ENCODE measurements around the gene FAM168A.

The FAM168A gene

GRCh38 chr11:73625696-73626318 lies 27.9 kb upstream of the FAM168A start:
- H3K4me1 ChIP-seq (ENCODE audit: insufficient read depth, low read length), result no peaks in the 10 kb centered on the region
- H3K9me3 ChIP-seq (ENCODE audit: low read length), result no peaks in the 10 kb centered on the region
- no peaks in the 10 kb centered on the region for H3K36me3 ChIP-seq (ENCODE audit: insufficient read depth, low read length)
- no peak overlapping the region for H2AFZ ChIP-seq (ENCODE audit: low read depth, low read length)
- no peak overlapping the region for H3K4me3 ChIP-seq (ENCODE audit: low read length)
- peaks cover 2% of the 10 kb centered on the region for H3K27me3 ChIP-seq (ENCODE audit: insufficient read depth, low read length)

- peaks cover 2% of the 10 kb centered on the region for H3K27me3 ChIP-seq (ENCODE audit: insufficient read depth, low read length)
- no peaks in the 10 kb centered on the region for H3K36me3 ChIP-seq (ENCODE audit: insufficient read depth, low read length)
- H2AFZ ChIP-seq (ENCODE audit: low read depth, low read length), result no peak overlapping the region
- no peaks in the 10 kb centered on the region for H3K9me3 ChIP-seq (ENCODE audit: low read length)
- H3K4me1 ChIP-seq (ENCODE audit: insufficient read depth, low read length), result no peaks in the 10 kb centered on the region
- H3K4me3 ChIP-seq (ENCODE audit: low read length), result no peak overlapping the region
Measured at GRCh38 chr11:73623686-73624085, 25.8 kb upstream of the FAM168A start.

GRCh38 chr11:73622926-73623593 lies 25.1 kb upstream of the FAM168A start:
- Histone ChIP-seq H2AFZ (ENCODE audit: low read depth, low read length) (no peak overlapping the region), H3K4me3 (ENCODE audit: low read length) (no peak overlapping the region), H3K9me3 (ENCODE audit: low read length) (no peaks in the 10 kb centered on the region), H3K27me3 (ENCODE audit: insufficient read depth, low read length) (peaks cover 2% of the 10 kb centered on the region), H3K4me1 (ENCODE audit: insufficient read depth, low read length) (no peaks in the 10 kb centered on the region), H3K36me3 (ENCODE audit: insufficient read depth, low read length) (no peaks in the 10 kb centered on the region)

GRCh38 chr11:73614591-73614990 lies 16.7 kb upstream of the FAM168A start:
- Histone ChIP-seq H3K4me1 (ENCODE audit: insufficient read depth, low read length) (no peaks in the 10 kb centered on the region), H3K36me3 (ENCODE audit: insufficient read depth, low read length) (no peaks in the 10 kb centered on the region), H3K9me3 (ENCODE audit: low read length) (no peaks in the 10 kb centered on the region), H3K4me3 (ENCODE audit: low read length) (no peak overlapping the region), H3K27me3 (ENCODE audit: insufficient read depth, low read length) (no peaks in the 10 kb centered on the region), H2AFZ (ENCODE audit: low read depth, low read length) (no peak overlapping the region)

GRCh38 chr11:73612601-73613140 lies 14.8 kb upstream of the FAM168A start:
- Histone ChIP-seq H2AFZ (ENCODE audit: low read depth, low read length) (no peak overlapping the region), H3K36me3 (ENCODE audit: insufficient read depth, low read length) (no peaks in the 10 kb centered on the region), H3K4me3 (ENCODE audit: low read length) (no peak overlapping the region), H3K4me1 (ENCODE audit: insufficient read depth, low read length) (no peaks in the 10 kb centered on the region), H3K27me3 (ENCODE audit: insufficient read depth, low read length) (no peaks in the 10 kb centered on the region), H3K9me3 (ENCODE audit: low read length) (no peaks in the 10 kb centered on the region)

GRCh38 chr11:73598719-73599379 lies 937 bp upstream of the FAM168A start:
- Histone ChIP-seq H3K27me3 (ENCODE audit: insufficient read depth, low read length) (no peaks in the 10 kb centered on the region), H3K36me3 (ENCODE audit: insufficient read depth, low read length) (no peaks in the 10 kb centered on the region), H3K4me3 (ENCODE audit: low read length) (peak overlapping the region; percentile 55), H3K4me1 (ENCODE audit: insufficient read depth, low read length) (peaks cover 14% of the 10 kb centered on the region), H3K9me3 (ENCODE audit: low read length) (no peaks in the 10 kb centered on the region), H2AFZ (ENCODE audit: low read depth, low read length) (peak overlapping the region; percentile 46)

- peaks cover 14% of the 10 kb centered on the region for H3K4me1 ChIP-seq (ENCODE audit: insufficient read depth, low read length)
- no peaks in the 10 kb centered on the region for H3K27me3 ChIP-seq (ENCODE audit: insufficient read depth, low read length)
- H3K9me3 ChIP-seq (ENCODE audit: low read length), result no peaks in the 10 kb centered on the region
- H3K36me3 ChIP-seq (ENCODE audit: insufficient read depth, low read length), result no peaks in the 10 kb centered on the region
- H2AFZ ChIP-seq (ENCODE audit: low read depth, low read length), result peak overlapping the region; percentile 19
- H3K4me3 ChIP-seq (ENCODE audit: low read length), result peak overlapping the region; percentile 55
Measured at GRCh38 chr11:73597336-73597955, 466 bp downstream of the FAM168A start.

- Histone ChIP-seq H3K27me3 (ENCODE audit: insufficient read depth, low read length) (no peaks in the 10 kb centered on the region), H3K4me3 (ENCODE audit: low read length) (peak overlapping the region; percentile 55), H3K9me3 (ENCODE audit: low read length) (no peaks in the 10 kb centered on the region), H3K4me1 (ENCODE audit: insufficient read depth, low read length) (peaks cover 14% of the 10 kb centered on the region), H2AFZ (ENCODE audit: low read depth, low read length) (no peak overlapping the region), H3K36me3 (ENCODE audit: insufficient read depth, low read length) (no peaks in the 10 kb centered on the region)
Measured at GRCh38 chr11:73596547-73596946, 1.4 kb downstream of the FAM168A start.

- H3K4me3 ChIP-seq (ENCODE audit: low read length), result no peak overlapping the region
- no peak overlapping the region for H2AFZ ChIP-seq (ENCODE audit: low read depth, low read length)
- no peaks in the 10 kb centered on the region for H3K36me3 ChIP-seq (ENCODE audit: insufficient read depth, low read length)
- H3K4me1 ChIP-seq (ENCODE audit: insufficient read depth, low read length), result peaks cover 14% of the 10 kb centered on the region
- H3K27me3 ChIP-seq (ENCODE audit: insufficient read depth, low read length), result no peaks in the 10 kb centered on the region
- H3K9me3 ChIP-seq (ENCODE audit: low read length), result no peaks in the 10 kb centered on the region
Measured at GRCh38 chr11:73592640-73593039, 5.3 kb downstream of the FAM168A start.

GRCh38 chr11:73591743-73592142 lies 6.2 kb downstream of the FAM168A start:
- Histone ChIP-seq H3K4me3 (ENCODE audit: low read length) (no peak overlapping the region), H3K27me3 (ENCODE audit: insufficient read depth, low read length) (no peaks in the 10 kb centered on the region), H3K4me1 (ENCODE audit: insufficient read depth, low read length) (peaks cover 10% of the 10 kb centered on the region), H3K36me3 (ENCODE audit: insufficient read depth, low read length) (no peaks in the 10 kb centered on the region), H2AFZ (ENCODE audit: low read depth, low read length) (no peak overlapping the region), H3K9me3 (ENCODE audit: low read length) (no peaks in the 10 kb centered on the region)

- H3K36me3 ChIP-seq (ENCODE audit: insufficient read depth, low read length), result no peaks in the 10 kb centered on the region
- no peak overlapping the region for H3K4me3 ChIP-seq (ENCODE audit: low read length)
- H3K27me3 ChIP-seq (ENCODE audit: insufficient read depth, low read length), result no peaks in the 10 kb centered on the region
- H3K4me1 ChIP-seq (ENCODE audit: insufficient read depth, low read length), result peaks cover 2% of the 10 kb centered on the region
- H2AFZ ChIP-seq (ENCODE audit: low read depth, low read length), result no peak overlapping the region
- H3K9me3 ChIP-seq (ENCODE audit: low read length), result no peaks in the 10 kb centered on the region
Measured at GRCh38 chr11:73590991-73591390, 6.9 kb downstream of the FAM168A start.

GRCh38 chr11:73586791-73587190 lies 11.1 kb downstream of the FAM168A start:
- no peaks in the 10 kb centered on the region for H3K4me1 ChIP-seq (ENCODE audit: insufficient read depth, low read length)
- H3K4me3 ChIP-seq (ENCODE audit: low read length), result no peak overlapping the region
- H3K36me3 ChIP-seq (ENCODE audit: insufficient read depth, low read length), result peaks cover 3% of the 10 kb centered on the region
- no peak overlapping the region for H2AFZ ChIP-seq (ENCODE audit: low read depth, low read length)
- no peaks in the 10 kb centered on the region for H3K27me3 ChIP-seq (ENCODE audit: insufficient read depth, low read length)
- H3K9me3 ChIP-seq (ENCODE audit: low read length), result peaks cover 4% of the 10 kb centered on the region
